GM12891 (cell line): ENCODE results near the gene GUCY2D.

ENCODE experiments used
- PAX5 ChIP-seq: IDR thresholded peaks from 2 replicates; pipeline ENCODE4 v1.6.1; 2011; ENCODE audit warnings: low read length, moderate library complexity, mild to moderate bottlenecking; ENCODE audit not compliant: insufficient read depth, severe bottlenecking
- POLR2A ChIP-seq: IDR thresholded peaks from 2 replicates; pipeline ENCODE4 v1.6.1; 2011; ENCODE audit warnings: low read depth, low read length, control low read depth
- POLR2AphosphoS5 ChIP-seq: IDR thresholded peaks from 2 replicates; pipeline ENCODE4 v1.6.1; 2011; ENCODE audit warnings: low read depth, low read length, control low read depth
- SPI1 ChIP-seq: IDR thresholded peaks from 2 replicates; pipeline ENCODE4 v1.6.1; 2011; ENCODE audit warnings: low read depth, low read length, control low read depth
- TAF1 ChIP-seq: IDR thresholded peaks from 2 replicates; pipeline ENCODE4 v1.6.1; 2011; ENCODE audit warnings: low read depth, low read length, control low read depth

- TF ChIP-seq SPI1 (no peak), POLR2A (no peak), TAF1 (no peak), POLR2AphosphoS5 (no peak), PAX5 (no peak)
These were observed 46.8 kb upstream of the GUCY2D start for GRCh38 chr17:7955414-7956227.
